Immature natural killer cell (primary cell): ENCODE measurements around the gene ABCC3. TPM values are rescaled to one million over a fixed set of nuclear protein-coding genes. Genes with fewer than 3 reads are reported as not detected.

Experiments
- DNase-seq, 3 donors: peaks; one replicate each; pipeline ENCODE4 v3.0.0; 2022; ENCODE audit warnings: mixed read lengths in 1 of 3
- H3K27ac Mint-ChIP-seq, 6 donors: one replicate each; pipeline ENCODE4 v1.8.0; 2020; ENCODE audit warnings: mixed read lengths in 6 of 6, mild to moderate bottlenecking in 5 of 6, inconsistent platforms in 4 of 6, moderate library complexity in 3 of 6
- H3K27me3 Mint-ChIP-seq, 3 donors: one replicate each; pipeline ENCODE4 v1.8.0; 2020 to 2021; ENCODE audit warnings: low read depth in 3 of 3, mild to moderate bottlenecking in 3 of 3, mixed read lengths in 3 of 3, moderate library complexity in 3 of 3, inconsistent platforms in 1 of 3
- H3K36me3 Mint-ChIP-seq, 3 donors: one replicate each; pipeline ENCODE4 v1.8.0; 2020; ENCODE audit warnings: mixed read lengths in 3 of 3, inconsistent platforms in 2 of 3, mild to moderate bottlenecking in 2 of 3
- H3K4me1 Mint-ChIP-seq, 2 donors: one replicate each; pipeline ENCODE4 v1.8.0; 2020; ENCODE audit warnings: inconsistent platforms in 2 of 2, mild to moderate bottlenecking in 2 of 2, mixed read lengths in 2 of 2, moderate library complexity in 1 of 2
- H3K4me3 Mint-ChIP-seq, 5 donors: one replicate each; pipeline ENCODE4 v1.8.0; 2020; ENCODE audit warnings: mild to moderate bottlenecking in 5 of 5, mixed read lengths in 5 of 5, inconsistent platforms in 3 of 5, moderate library complexity in 3 of 5
- H3K9me3 Mint-ChIP-seq, 6 donors: one replicate each; pipeline ENCODE4 v1.8.0; 2020; ENCODE audit warnings: mild to moderate bottlenecking in 6 of 6, mixed read lengths in 6 of 6, inconsistent platforms in 4 of 6, moderate library complexity in 3 of 6
- polyA plus RNA-seq, 3 donors: library from polyadenylated mRNA; unstranded; fragments of 300-500 nt; fragmentation: Illumina TruSeq; gene quantifications; one replicate each; pipeline ENCODE4 v1.2.3, GENCODE V29; 2021

ABCC3 gene
- polyA plus RNA-seq, 3 donors from 2014 or later = 0.52 to 1.2 TPM; not detected in 1

GRCh38 chr17:50598487-50598886 is 36.2 kb upstream of the ABCC3 start:
- Mint-ChIP-seq H3K27me3 (peaks cover 0 to 17% (median 2%) of the 10 kb centered on the region in 3 donors), H3K4me1 (no peaks in the 10 kb centered on the region), H3K4me3 (no peak overlapping the region), H3K9me3 (peaks cover 0 to 2% (median 0%) of the 10 kb centered on the region in 6 donors), H3K36me3 (no peaks in the 10 kb centered on the region), H3K27ac (no peak overlapping the region)
- no peak for DNase-seq

GRCh38 chr17:50599606-50600005 is 35.1 kb upstream of the ABCC3 start:
- Mint-ChIP-seq H3K36me3 (no peaks in the 10 kb centered on the region), H3K4me3 (no peak overlapping the region), H3K4me1 (no peaks in the 10 kb centered on the region), H3K27me3 (peaks cover 0 to 17% (median 2%) of the 10 kb centered on the region in 3 donors), H3K9me3 (peaks cover 0 to 2% (median 0%) of the 10 kb centered on the region in 6 donors), H3K27ac (no peak overlapping the region)
- DNase-seq = no peak

GRCh38 chr17:50601823-50602375 is 32.8 kb upstream of the ABCC3 start:
- no peaks in the 10 kb centered on the region for H3K4me1 Mint-ChIP-seq
- DNase-seq = no peak
- no peak overlapping the region for H3K27ac Mint-ChIP-seq
- no peak overlapping the region for H3K4me3 Mint-ChIP-seq
- H3K9me3 Mint-ChIP-seq = peaks cover 0 to 2% (median 0%) of the 10 kb centered on the region in 6 donors
- H3K36me3 Mint-ChIP-seq = no peaks in the 10 kb centered on the region
- H3K27me3 Mint-ChIP-seq = peaks cover 2 to 17% (median 4%) of the 10 kb centered on the region in 3 donors

DNA sequence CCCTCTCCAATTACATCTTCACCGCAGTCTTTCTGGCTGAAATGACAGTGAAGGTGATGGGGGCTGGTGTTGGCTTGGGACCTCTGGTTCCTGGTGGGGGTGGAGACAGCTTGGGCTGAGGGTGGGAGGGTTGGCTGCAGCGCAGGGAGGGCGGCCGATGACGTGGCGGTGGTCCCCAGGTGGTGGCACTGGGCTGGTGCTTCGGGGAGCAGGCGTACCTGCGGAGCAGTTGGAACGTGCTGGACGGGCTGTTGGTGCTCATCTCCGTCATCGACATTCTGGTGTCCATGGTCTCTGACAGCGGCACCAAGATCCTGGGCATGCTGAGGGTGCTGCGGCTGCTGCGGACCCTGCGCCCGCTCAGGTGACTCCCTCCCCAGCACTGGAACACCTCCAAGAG is 31.8 kb upstream of the ABCC3 start:
- no peak for DNase-seq
- Mint-ChIP-seq H3K27me3 (peaks cover 2 to 15% (median 4%) of the 10 kb centered on the region in 3 donors), H3K36me3 (no peaks in the 10 kb centered on the region), H3K4me1 (no peaks in the 10 kb centered on the region), H3K27ac (no peak overlapping the region), H3K4me3 (no peak overlapping the region), H3K9me3 (peaks cover 0 to 2% (median 0%) of the 10 kb centered on the region in 6 donors)

- no peaks in the 10 kb centered on the region for H3K36me3 Mint-ChIP-seq
- peaks cover 2 to 13% (median 4%) of the 10 kb centered on the region in 3 donors for H3K27me3 Mint-ChIP-seq
- H3K27ac Mint-ChIP-seq = no peak overlapping the region
- H3K9me3 Mint-ChIP-seq = peaks cover 0 to 2% (median 0%) of the 10 kb centered on the region in 6 donors
- no peaks in the 10 kb centered on the region for H3K4me1 Mint-ChIP-seq
- DNase-seq = no peak
- H3K4me3 Mint-ChIP-seq = no peak overlapping the region
Observed at GRCh38 chr17:50603340-50603739, 31.3 kb upstream of the ABCC3 start.

GRCh38 chr17:50604513-50604912 is 30.2 kb upstream of the ABCC3 start:
- Mint-ChIP-seq H3K27me3 (peaks cover 2 to 13% (median 4%) of the 10 kb centered on the region in 3 donors), H3K4me1 (no peaks in the 10 kb centered on the region), H3K27ac (no peak overlapping the region), H3K4me3 (no peak overlapping the region), H3K36me3 (no peaks in the 10 kb centered on the region), H3K9me3 (peaks cover 0 to 2% (median 0%) of the 10 kb centered on the region in 6 donors)
- no peak for DNase-seq

DNA sequence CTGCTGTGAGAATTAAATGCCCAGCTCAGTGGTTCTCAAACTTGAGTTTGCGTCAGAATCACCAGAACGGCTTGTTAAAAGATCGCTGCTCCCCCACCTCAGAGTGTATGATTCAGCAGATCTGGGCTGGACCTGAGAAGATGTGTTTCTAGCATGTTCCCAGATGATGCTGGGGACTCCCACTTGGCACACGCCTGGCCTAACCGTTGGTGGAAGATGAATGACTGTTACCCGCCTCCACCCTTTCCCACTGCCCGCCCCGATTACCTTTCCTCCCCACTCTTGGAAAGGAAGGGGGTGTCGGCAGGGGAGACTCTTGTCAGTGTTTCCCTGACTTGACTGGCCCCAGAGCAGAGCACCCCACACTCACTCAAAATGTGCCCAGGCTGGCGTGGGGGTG is 29.3 kb upstream of the ABCC3 start:
- DNase-seq = no peak
- Mint-ChIP-seq H3K4me3 (no peak overlapping the region), H3K27ac (no peak overlapping the region), H3K9me3 (no peaks in the 10 kb centered on the region), H3K27me3 (peaks cover 2 to 12% (median 4%) of the 10 kb centered on the region in 3 donors), H3K4me1 (no peaks in the 10 kb centered on the region), H3K36me3 (no peaks in the 10 kb centered on the region)

GRCh38 chr17:50607522-50608175 is 27.0 kb upstream of the ABCC3 start:
- no peaks in the 10 kb centered on the region for H3K9me3 Mint-ChIP-seq
- peaks cover 2 to 7% (median 4%) of the 10 kb centered on the region in 3 donors for H3K27me3 Mint-ChIP-seq
- H3K4me1 Mint-ChIP-seq = no peaks in the 10 kb centered on the region
- H3K4me3 Mint-ChIP-seq = no peak overlapping the region
- no peak for DNase-seq
- H3K36me3 Mint-ChIP-seq = no peaks in the 10 kb centered on the region
- H3K27ac Mint-ChIP-seq = no peak overlapping the region

DNA sequence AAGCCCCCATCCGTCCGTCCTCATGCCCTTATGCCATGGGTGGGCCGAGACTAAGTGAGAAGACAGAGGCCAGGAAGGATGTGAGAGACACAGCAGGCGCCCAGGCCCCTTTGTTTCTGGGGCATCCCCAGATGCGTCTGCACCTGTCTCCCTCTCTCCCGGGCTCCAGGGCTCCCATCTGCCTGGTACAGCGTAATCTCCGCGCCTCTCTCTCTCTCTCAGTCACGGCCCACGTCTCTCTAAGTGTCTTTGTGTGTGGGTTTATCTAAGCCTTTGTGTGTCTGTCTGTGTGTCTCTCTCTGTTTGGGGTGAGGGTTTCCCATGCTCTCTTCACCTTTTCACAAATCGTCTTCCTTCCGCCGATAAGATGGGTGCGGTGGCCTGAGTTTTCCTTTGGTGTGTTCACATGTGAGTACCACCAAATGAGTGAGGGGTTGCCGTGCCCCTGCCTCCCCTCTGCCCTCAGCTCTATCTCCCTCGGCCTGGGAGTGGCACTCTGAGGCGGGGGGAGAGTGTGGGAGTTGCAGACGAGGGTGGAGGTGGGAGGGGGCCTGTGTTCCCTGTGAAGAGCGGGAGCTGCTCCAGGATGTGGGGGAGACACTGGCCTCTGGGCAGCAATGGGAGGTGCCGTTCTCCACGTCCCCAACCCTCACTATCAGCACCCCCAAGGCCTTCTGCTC is 25.8 kb upstream of the ABCC3 start:
- H3K4me1 Mint-ChIP-seq = peaks cover 2 to 6% of the 10 kb centered on the region in 2 donors
- peaks cover 0 to 4% (median 4%) of the 10 kb centered on the region in 3 donors for H3K27me3 Mint-ChIP-seq
- H3K36me3 Mint-ChIP-seq = no peaks in the 10 kb centered on the region
- no peaks in the 10 kb centered on the region for H3K9me3 Mint-ChIP-seq
- H3K4me3 Mint-ChIP-seq = no peak overlapping the region
- no peak for DNase-seq
- no peak overlapping the region for H3K27ac Mint-ChIP-seq

DNA sequence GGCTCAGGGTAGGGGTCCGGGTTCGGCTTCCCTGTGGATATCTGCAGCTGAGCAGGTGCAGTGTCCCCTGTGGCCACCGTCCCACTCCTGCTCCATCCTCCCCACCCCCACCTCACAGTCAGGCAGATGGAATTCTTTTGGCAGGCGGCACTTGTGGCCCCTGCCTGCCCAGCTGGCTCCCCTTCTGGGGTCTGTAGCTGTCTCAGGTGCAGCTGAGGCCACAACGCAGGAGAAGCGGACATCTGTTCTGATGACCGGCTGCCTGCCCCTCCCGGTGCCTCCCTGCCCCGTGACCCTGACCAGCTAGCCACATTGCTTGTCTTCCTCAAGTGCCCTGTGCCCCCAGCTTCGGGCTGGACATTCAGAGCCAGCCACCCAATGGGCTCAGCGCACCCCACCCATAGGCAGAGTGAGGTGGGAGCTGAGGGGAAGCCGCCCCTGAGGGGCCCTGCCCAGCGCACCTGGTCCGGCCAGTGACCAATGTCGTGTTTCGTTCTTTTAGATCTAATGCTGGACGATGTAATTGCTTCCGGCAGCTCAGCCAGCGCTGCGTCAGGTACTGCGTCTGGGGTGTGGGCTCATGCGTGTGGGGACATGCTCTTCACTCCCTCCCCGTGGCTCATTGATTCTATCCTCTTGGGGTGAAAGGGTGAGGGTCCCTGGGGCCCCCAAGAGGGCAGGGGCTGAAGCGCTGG is 25.2 kb upstream of the ABCC3 start:
- Mint-ChIP-seq H3K27ac (no peak overlapping the region), H3K4me1 (peaks cover 7 to 13% of the 10 kb centered on the region in 2 donors), H3K4me3 (no peak overlapping the region), H3K36me3 (no peaks in the 10 kb centered on the region), H3K27me3 (peaks cover 0 to 6% (median 4%) of the 10 kb centered on the region in 3 donors), H3K9me3 (no peaks in the 10 kb centered on the region)
- DNase-seq = no peak

GRCh38 chr17:50611634-50612033 is 23.0 kb upstream of the ABCC3 start:
- Mint-ChIP-seq H3K27ac (no peak overlapping the region), H3K27me3 (peaks cover 3 to 4% (median 4%) of the 10 kb centered on the region in 3 donors), H3K36me3 (no peaks in the 10 kb centered on the region)

GRCh38 chr17:50612281-50612680 is 22.4 kb upstream of the ABCC3 start:
- Mint-ChIP-seq H3K27ac (no peak overlapping the region), H3K4me3 (no peak overlapping the region), H3K36me3 (no peaks in the 10 kb centered on the region), H3K27me3 (peaks cover 4 to 5% (median 4%) of the 10 kb centered on the region in 3 donors), H3K4me1 (peaks cover 7 to 14% of the 10 kb centered on the region in 2 donors), H3K9me3 (no peaks in the 10 kb centered on the region)
- DNase-seq = no peak

More at GRCh38 chr17:50611634-50612033, 23.0 kb upstream of the ABCC3 start:
- no peak for DNase-seq
- H3K4me3 Mint-ChIP-seq = no peak overlapping the region
- peaks cover 7 to 14% of the 10 kb centered on the region in 2 donors for H3K4me1 Mint-ChIP-seq
- no peaks in the 10 kb centered on the region for H3K9me3 Mint-ChIP-seq

- H3K4me1 Mint-ChIP-seq = peaks cover 7 to 14% of the 10 kb centered on the region in 2 donors
- H3K36me3 Mint-ChIP-seq = no peaks in the 10 kb centered on the region
- H3K27me3 Mint-ChIP-seq = peaks cover 4 to 6% (median 4%) of the 10 kb centered on the region in 3 donors
- H3K4me3 Mint-ChIP-seq = peak overlapping the region in 2 of 5 donors; percentile 21 to 44
- no peak for DNase-seq
- no peak overlapping the region for H3K27ac Mint-ChIP-seq
- H3K9me3 Mint-ChIP-seq = peaks cover 0 to 3% (median 0%) of the 10 kb centered on the region in 6 donors
Observed at GRCh38 chr17:50613007-50613992, 21.4 kb upstream of the ABCC3 start.
